ENCODE results near the gene MAP7D2. TPM values are rescaled to one million over a fixed set of nuclear protein-coding genes. Genes with fewer than 3 reads are reported as not detected.

Gene MAP7D2
- total RNA-seq: 0.37 and 0.78 TPM in 2 replicates

DNA sequence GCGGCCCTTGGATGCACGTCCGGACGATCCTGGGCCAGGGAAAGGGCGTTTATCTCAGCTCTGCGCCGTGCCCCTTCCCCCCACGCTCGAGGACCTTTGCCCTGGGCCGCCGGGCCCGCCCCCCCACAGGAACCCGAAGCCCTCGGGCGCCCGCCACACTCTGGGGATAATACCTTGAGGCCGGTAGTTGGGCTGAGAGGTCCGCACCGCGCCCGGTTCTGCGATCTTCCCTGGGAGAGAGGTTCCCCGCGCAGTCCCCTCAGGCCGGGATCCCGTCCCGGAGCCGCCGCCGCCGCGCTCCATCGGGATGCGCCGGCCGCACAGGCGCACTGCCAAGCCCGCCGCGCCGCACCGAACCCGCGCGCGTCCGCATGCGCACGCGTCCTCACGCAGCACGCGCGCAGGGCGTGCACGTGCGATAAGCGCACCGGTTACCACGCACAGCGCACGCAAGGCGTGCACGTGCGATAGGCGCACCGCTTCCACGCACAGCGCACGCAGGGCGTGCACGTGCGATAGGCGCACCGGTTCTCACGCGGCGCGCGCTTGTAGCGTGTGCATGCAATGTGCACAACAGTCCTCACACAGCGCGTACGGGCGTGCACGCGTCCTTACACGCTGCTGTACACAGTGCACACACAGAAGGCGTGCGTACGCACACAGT, at the start of gene MAP7D2:
Gene MAP7D2 (minus strand): TSS at position 331 of the 664 bp plus-strand sequence. CDS start 28 bp downstream, at position 303.

DNA sequence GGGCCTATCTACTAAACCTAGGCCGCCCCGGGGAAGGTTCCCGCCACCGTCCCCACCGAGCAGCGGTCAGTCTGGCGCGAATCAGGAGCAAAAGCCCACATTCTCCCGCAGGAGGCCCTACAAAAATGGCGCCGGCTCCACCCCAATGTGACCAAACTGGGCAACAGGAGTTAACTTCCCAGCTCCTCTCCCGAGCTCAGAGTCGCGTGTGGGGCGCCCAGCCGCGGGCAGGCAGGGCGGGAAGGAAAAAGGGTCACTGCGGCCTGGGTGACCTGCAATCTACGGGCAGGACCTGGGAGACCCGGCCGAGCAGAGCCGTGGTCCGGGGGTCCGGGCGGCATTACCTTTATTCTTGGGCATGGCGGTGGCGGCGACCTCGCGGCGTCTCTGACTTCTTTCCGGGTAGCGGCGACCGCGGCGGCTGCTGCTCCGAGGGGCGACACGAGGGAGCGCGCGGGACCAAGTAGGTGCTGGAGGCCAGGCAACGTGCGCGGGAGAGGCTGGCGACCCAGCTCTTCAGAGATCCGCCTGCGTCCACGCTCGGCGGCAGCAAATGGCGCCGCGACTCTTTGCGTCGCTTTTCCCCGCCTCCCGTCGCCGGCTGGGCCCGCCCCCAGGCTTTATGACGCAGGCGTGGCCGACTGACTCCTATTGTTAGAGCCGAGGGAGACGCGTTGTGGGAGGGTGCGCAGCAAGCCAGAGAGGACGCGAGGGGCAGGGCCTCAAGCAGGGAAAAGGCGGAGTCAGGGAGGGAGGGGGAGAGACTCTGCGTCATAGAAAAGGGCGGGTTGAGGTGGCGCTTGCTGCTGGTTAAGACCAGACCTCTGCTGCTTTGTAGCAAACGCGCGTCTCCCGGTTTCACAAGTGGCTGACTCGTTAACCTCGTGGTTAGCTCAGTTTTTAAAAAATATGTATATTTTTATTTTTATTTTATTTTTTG, 24.8 kb upstream of the MAP7D2 start, which contains the start of gene EIF1AX:
Gene EIF1AX (minus strand): TSS at position 558 of the 940 bp plus-strand sequence. CDS start 198 bp downstream, at position 360.

DNA sequence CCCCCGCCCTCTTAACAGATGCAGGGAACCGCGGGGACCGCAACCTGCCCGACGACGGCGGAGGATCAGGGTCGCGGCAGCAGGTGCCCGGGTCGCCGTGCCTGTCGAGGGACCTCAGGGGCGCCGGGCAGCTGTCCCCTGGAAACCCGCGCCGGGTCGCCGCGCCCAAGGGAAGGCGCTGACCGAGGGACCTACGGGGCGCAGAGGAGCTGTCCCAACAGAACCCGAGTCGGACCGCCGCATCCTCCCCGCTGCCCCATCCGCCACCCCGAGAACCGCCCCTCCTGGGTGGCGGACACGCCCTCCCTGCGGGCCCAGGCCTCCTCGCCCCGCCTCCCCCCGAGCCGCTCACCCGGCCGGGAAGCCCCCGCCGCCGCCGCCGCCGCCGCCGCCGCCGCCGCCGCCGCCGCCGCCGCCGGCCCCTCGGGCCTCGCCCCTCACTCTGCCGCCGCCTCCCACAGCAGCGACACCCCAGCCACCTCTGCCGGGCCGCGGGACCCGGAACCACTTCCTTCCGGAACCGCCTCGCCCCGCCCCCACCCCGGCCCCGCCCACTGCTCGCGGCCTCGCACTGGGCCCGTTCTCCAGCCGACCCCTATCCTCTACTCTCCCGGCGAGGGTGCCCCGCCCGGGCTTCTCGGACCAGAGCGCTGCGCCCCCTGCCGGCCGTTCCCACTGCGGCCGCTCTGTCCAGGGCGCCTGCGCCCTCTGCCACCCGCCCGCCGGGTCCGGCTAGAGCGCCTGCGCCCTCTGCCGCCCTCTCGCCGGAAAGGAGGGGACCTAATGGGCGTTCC, 126.0 kb downstream of the MAP7D2 start, which contains the start of gene BCLAF3:
Gene BCLAF3 (minus strand): TSS at position 506 of the 794 bp plus-strand sequence. CDS start 20,797 bp downstream, outside the sequence.

Small RNAs within 50 kb of the gene (small RNA-seq; reads per million reads assigned to genes)
- gene MIR23C (2.1 reads per million, percentile 80 among the genes with 10 or more reads in this experiment), gene RF00019 (not detected), gene RF00493 (81.7 reads per million, percentile 98 among the genes with 10 or more reads in this experiment), gene RF00494 (not detected)

Other genes with a start within 250 kb of the MAP7D2 start
- gene SH3KBP1, start 229.3 kb downstream of the MAP7D2 start, total RNA-seq: 22.4 and 31.3 TPM in 2 replicates
- 3.3 and 4.4 TPM in 2 replicates for gene BCLAF3, start 125.8 kb downstream of the MAP7D2 start, total RNA-seq
- 60.3 and 78.8 TPM in 2 replicates for gene EIF1AX, start 24.9 kb upstream of the MAP7D2 start, total RNA-seq
- 37.5 and 39.5 TPM in 2 replicates for gene RPS6KA3, start 150.0 kb upstream of the MAP7D2 start, total RNA-seq